ENCODE measurements around the gene GATA6. TPM values are rescaled to one million over a fixed set of nuclear protein-coding genes. Genes with fewer than 3 reads are reported as not detected.

The GATA6 gene
- total and polyA plus RNA-seq, 2 of the 13 experiments (the other 11 are each of a cell fraction or from before 2014, with no cell fraction given) = 0.84 to 3.2 TPM

- TF ChIP-seq STAT6 (CRISPR knock-in tag; IDR thresholded peaks at IDR 0.05; ENCODE audit: borderline replicate concordance) (no peak), ZNF556 (CRISPR knock-in tag; IDR thresholded peaks at IDR 0.05; ENCODE audit: borderline replicate concordance) (no peak), HOXA5 (CRISPR knock-in tag; IDR thresholded peaks at IDR 0.05) (no peak), ZMYM3 (CRISPR knock-in tag; IDR thresholded peaks at IDR 0.05) (no peak), SIN3A (IDR thresholded peaks at IDR 0.05; ENCODE audit: borderline replicate concordance, low read depth, low read length) (peak; percentile 49; the same call in 1 of the 2 replicates), ZNF607 (CRISPR knock-in tag; IDR thresholded peaks at IDR 0.05; ENCODE audit: borderline replicate concordance) (peak; percentile 62; the same call in 1 of the 2 replicates), RAD21 (CRISPR knock-in tag; IDR thresholded peaks at IDR 0.05) (peak; percentile 69), ZNF614 (CRISPR knock-in tag; IDR thresholded peaks at IDR 0.05; ENCODE audit: borderline replicate concordance) (no peak), ZNF501 (CRISPR knock-in tag; IDR thresholded peaks at IDR 0.05) (peak; percentile 62; the same call in 1 of the 2 replicates), REL (CRISPR knock-in tag; conservative IDR thresholded peaks at IDR 0.05) (no peak), ZFY (CRISPR knock-in tag; IDR thresholded peaks at IDR 0.05) (peak; percentile 67; the same call in 1 of the 2 replicates), TFDP2 (CRISPR knock-in tag; IDR thresholded peaks at IDR 0.05) (peak; percentile 51), MLXIP (CRISPR knock-in tag; IDR thresholded peaks at IDR 0.05; ENCODE audit: borderline replicate concordance) (no peak), ATM (IDR thresholded peaks at IDR 0.05; ENCODE audit: borderline replicate concordance) (no peak), MEIS2 (CRISPR knock-in tag; IDR thresholded peaks at IDR 0.05) (no peak)
- TF ChIP-seq, protein P1, sequence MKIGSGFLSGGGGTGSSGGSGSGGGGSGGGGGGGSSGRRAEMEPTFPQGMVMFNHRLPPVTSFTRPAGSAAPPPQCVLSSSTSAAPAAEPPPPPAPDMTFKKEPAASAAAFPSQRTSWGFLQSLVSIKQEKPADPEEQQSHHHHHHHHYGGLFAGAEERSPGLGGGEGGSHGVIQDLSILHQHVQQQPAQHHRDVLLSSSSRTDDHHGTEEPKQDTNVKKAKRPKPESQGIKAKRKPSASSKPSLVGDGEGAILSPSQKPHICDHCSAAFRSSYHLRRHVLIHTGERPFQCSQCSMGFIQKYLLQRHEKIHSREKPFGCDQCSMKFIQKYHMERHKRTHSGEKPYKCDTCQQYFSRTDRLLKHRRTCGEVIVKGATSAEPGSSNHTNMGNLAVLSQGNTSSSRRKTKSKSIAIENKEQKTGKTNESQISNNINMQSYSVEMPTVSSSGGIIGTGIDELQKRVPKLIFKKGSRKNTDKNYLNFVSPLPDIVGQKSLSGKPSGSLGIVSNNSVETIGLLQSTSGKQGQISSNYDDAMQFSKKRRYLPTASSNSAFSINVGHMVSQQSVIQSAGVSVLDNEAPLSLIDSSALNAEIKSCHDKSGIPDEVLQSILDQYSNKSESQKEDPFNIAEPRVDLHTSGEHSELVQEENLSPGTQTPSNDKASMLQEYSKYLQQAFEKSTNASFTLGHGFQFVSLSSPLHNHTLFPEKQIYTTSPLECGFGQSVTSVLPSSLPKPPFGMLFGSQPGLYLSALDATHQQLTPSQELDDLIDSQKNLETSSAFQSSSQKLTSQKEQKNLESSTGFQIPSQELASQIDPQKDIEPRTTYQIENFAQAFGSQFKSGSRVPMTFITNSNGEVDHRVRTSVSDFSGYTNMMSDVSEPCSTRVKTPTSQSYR (CRISPR knock-in tag; IDR thresholded peaks at IDR 0.05; ENCODE audit: borderline replicate concordance) = peak; percentile 7; the same call in 1 of the 2 replicates
Measured at GRCh38 chr18:22169011-22169888, at the start of gene GATA6 (continued).
